CD14-positive monocyte (primary cell): ENCODE results near the gene CD200R1L. TPM values are rescaled to one million over a fixed set of nuclear protein-coding genes. Genes with fewer than 3 reads are reported as not detected.

ENCODE experiments used
- DNase-seq, 3 donors: peaks; one replicate each; pipeline ENCODE4 v3.0.0-alpha.2; 2011 to 2022
- H2AFZ ChIP-seq: 2 replicates; pipeline ENCODE4 v1.6.0; 2012; ENCODE audit warnings: mild to moderate bottlenecking, low read depth, low read length, inconsistent platforms; ENCODE audit not compliant: insufficient read depth, poor library complexity, severe bottlenecking
- H3K27ac ChIP-seq, 2 donors: 1 replicate in 1 of 2; 2 replicates in 1 of 2; pipeline ENCODE4 v1.5.1; 2012 to 2013; ENCODE audit warnings: low read length in 2 of 2, control low read depth in 1 of 2, inconsistent platforms in 1 of 2, low read depth in 1 of 2, mild to moderate bottlenecking in 1 of 2
- H3K27me3 ChIP-seq, 2 donors: one replicate each; pipeline versions ENCODE4 v1.6.0 to v1.6.1; 2011 to 2013; ENCODE audit warnings: low read length in 2 of 2; ENCODE audit not compliant: control insufficient read depth in 2 of 2, insufficient read depth in 2 of 2
- H3K36me3 ChIP-seq, 2 donors: replicated peaks in 1 of 2; 1 replicate in 1 of 2; 2 replicates in 1 of 2; pipeline versions ENCODE4 v1.5.1 to v1.6.1; 2012 to 2013; ENCODE audit warnings: low read length in 2 of 2, control low read depth in 1 of 2, inconsistent platforms in 1 of 2, mild to moderate bottlenecking in 1 of 2; ENCODE audit not compliant: insufficient read depth in 2 of 2, control insufficient read depth in 1 of 2
- H3K4me1 ChIP-seq, 2 donors: 1 replicate in 1 of 2; 2 replicates in 1 of 2; pipeline versions ENCODE4 v1.5.1 to v1.6.1; 2012 to 2013; ENCODE audit warnings: low read length in 2 of 2, control low read depth in 1 of 2, inconsistent platforms in 1 of 2, mild to moderate bottlenecking in 1 of 2, moderate library complexity in 1 of 2; ENCODE audit not compliant: insufficient read depth in 2 of 2, control insufficient read depth in 1 of 2
- H3K4me2 ChIP-seq: replicated peaks from 2 replicates; pipeline ENCODE3; 2012; ENCODE audit warnings: low read length, moderate library complexity, mild to moderate bottlenecking; ENCODE audit not compliant: poor library complexity, severe bottlenecking; ENCODE audit errors: extremely low read depth
- H3K4me3 ChIP-seq, 3 experiments: fragments of 200-600 bp in 1 of 3; sonication (generic) in 1 of 3; replicated peaks in 1 of 3; 1 replicate in 2 of 3; 2 replicates in 1 of 3; pipeline ENCODE4 v1.5.1; 2011 to 2013; ENCODE audit warnings: low read length in 3 of 3, mild to moderate bottlenecking in 3 of 3, control low read depth in 2 of 3, low read depth in 2 of 3, inconsistent platforms in 1 of 3, moderate library complexity in 1 of 3
- H3K79me2 ChIP-seq: 2 replicates; pipeline ENCODE4 v1.6.0; 2012; ENCODE audit warnings: mild to moderate bottlenecking, control low read depth, inconsistent platforms, low read length, moderate library complexity; ENCODE audit not compliant: insufficient read depth
- H3K9ac ChIP-seq: 2 replicates; pipeline ENCODE4 v1.6.0; 2017; ENCODE audit warnings: low read length, mild to moderate bottlenecking; ENCODE audit not compliant: insufficient read depth, poor library complexity, severe bottlenecking
- H3K9me3 ChIP-seq, 2 donors: replicated peaks in 1 of 2; 1 replicate in 1 of 2; 2 replicates in 1 of 2; pipeline versions ENCODE4 v1.5.1 to v1.6.1; 2012 to 2013; ENCODE audit warnings: low read length in 2 of 2, control low read depth in 1 of 2; ENCODE audit not compliant: control insufficient read depth in 1 of 2, insufficient read depth in 1 of 2
- H4K20me1 ChIP-seq: 2 replicates; pipeline ENCODE4 v1.6.0; 2012; ENCODE audit warnings: mild to moderate bottlenecking, low read length, control low read depth, moderate library complexity; ENCODE audit not compliant: insufficient read depth
- H3K27ac Mint-ChIP-seq, 7 donors: one replicate each; pipeline ENCODE4 v1.8.0; 2020; ENCODE audit warnings: mild to moderate bottlenecking in 7 of 7, mixed read lengths in 7 of 7, moderate library complexity in 6 of 7, inconsistent platforms in 2 of 7
- H3K27me3 Mint-ChIP-seq, 3 donors: one replicate each; pipeline ENCODE4 v1.8.0; 2021 to 2022; ENCODE audit warnings: low read depth in 3 of 3, mild to moderate bottlenecking in 3 of 3, mixed read lengths in 3 of 3, moderate library complexity in 3 of 3, inconsistent platforms in 1 of 3
- H3K36me3 Mint-ChIP-seq, 2 donors: one replicate each; pipeline ENCODE4 v1.8.0; 2020; ENCODE audit warnings: mixed read lengths in 2 of 2, inconsistent platforms in 1 of 2, mild to moderate bottlenecking in 1 of 2
- H3K4me1 Mint-ChIP-seq: one replicate; pipeline ENCODE4 v1.8.0; 2020; ENCODE audit warnings: mild to moderate bottlenecking, mixed read lengths
- H3K4me3 Mint-ChIP-seq, 2 donors: one replicate each; pipeline ENCODE4 v1.8.0; 2020; ENCODE audit warnings: mild to moderate bottlenecking in 2 of 2, mixed read lengths in 2 of 2, moderate library complexity in 1 of 2
- H3K9me3 Mint-ChIP-seq, 7 donors: one replicate each; pipeline ENCODE4 v1.8.0; 2020 to 2022; ENCODE audit warnings: mixed read lengths in 7 of 7, mild to moderate bottlenecking in 6 of 7, moderate library complexity in 6 of 7, inconsistent platforms in 2 of 7
- WGBS: methylation state at CpG from one replicate; pipeline ENCODE4 v1.1.5; 2013; ENCODE audit warnings: missing lambda C conversion rate; ENCODE audit not compliant: insufficient coverage; 5-methylcytosine and 5-hydroxymethylcytosine counted together
- intact Hi-C, 2 donors: fragments of 100-400 bp; cut with micrococcal nuclease; formaldehyde crosslinking; loops; one replicate each; pipeline versions ENCODE4 v1.15.0 to v1.15.1; 2023
- polyA plus RNA-seq, 3 donors: library from polyadenylated mRNA; depleted of rRNA in 1 of 3; unstranded in 2 of 3; stranded (reverse) in 1 of 3; fragments of 300-500 nt in 2 of 3; fragments of >200 nt in 1 of 3; fragmentation: Illumina TruSeq in 2 of 3; gene quantifications; 1 replicate in 2 of 3; 2 replicates in 1 of 3; pipeline ENCODE4 v1.2.3, GENCODE V29; 2012 to 2021
- TF ChIP-seq, protein P1 (sequence below): fragments of 200-600 bp; IDR thresholded peaks from one replicate; pipeline ENCODE4 v1.8.0; 2022; ENCODE audit warnings: antibody characterized with exemption, mild to moderate bottlenecking

CD200R1L gene
- polyA plus RNA-seq, 3 donors = not detected

DNA sequence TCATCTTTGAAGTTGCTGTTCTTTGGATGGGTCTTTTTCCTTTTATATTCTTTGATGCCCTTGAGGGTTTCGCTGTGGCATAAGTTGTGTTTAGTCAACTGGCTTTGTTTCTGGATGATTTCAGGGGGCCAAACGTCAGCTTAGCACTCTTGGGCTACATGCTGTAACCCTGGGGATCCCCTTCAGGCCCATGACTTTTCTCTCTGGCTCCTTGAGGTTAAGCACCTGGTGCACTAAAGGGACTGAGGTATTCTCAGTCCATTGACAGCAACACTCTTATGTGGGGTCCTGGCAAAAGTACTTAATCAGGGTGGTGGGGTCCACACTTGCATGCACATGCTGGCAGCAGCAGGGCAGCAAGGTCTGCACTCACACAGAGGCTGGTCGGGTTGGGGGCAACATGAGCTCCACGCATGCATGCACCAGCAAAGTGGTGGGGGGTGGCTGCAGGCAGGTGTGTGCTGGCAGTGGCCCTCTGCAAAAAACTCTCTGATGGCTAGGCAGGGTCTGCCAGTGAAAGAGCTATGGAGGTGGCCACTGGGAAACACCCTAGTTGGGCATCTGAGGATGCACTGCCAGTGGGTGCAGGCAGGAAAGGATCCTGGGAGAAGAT is 38.1 kb upstream of the CD200R1L start:
- Histone ChIP-seq H2AFZ (no peak overlapping the region), H4K20me1 (no peaks in the 10 kb centered on the region), H3K27ac (no peak overlapping the region), H3K27me3 (no peaks in the 10 kb centered on the region), H3K79me2 (no peaks in the 10 kb centered on the region), H3K4me3 (no peak overlapping the region), H3K9me3 (no peaks in the 10 kb centered on the region), H3K4me2 (no peak overlapping the region), H3K36me3 (no peaks in the 10 kb centered on the region), H3K4me1 (no peaks in the 10 kb centered on the region), H3K9ac (no peak overlapping the region)
- 81% methylated on average over 3 of the region's 4 CpGs for WGBS
- Mint-ChIP-seq H3K9me3 (peaks cover 0 to 7% (median 5%) of the 10 kb centered on the region in 7 donors), H3K4me3 (no peak overlapping the region), H3K27me3 (peaks cover 0 to 4% (median 0%) of the 10 kb centered on the region in 3 donors), H3K27ac (no peak overlapping the region), H3K4me1 (peaks cover 1% of the 10 kb centered on the region), H3K36me3 (no peaks in the 10 kb centered on the region)
- intact Hi-C loops = no loop called here
- no peak for DNase-seq
- TF ChIP-seq, protein P1, sequence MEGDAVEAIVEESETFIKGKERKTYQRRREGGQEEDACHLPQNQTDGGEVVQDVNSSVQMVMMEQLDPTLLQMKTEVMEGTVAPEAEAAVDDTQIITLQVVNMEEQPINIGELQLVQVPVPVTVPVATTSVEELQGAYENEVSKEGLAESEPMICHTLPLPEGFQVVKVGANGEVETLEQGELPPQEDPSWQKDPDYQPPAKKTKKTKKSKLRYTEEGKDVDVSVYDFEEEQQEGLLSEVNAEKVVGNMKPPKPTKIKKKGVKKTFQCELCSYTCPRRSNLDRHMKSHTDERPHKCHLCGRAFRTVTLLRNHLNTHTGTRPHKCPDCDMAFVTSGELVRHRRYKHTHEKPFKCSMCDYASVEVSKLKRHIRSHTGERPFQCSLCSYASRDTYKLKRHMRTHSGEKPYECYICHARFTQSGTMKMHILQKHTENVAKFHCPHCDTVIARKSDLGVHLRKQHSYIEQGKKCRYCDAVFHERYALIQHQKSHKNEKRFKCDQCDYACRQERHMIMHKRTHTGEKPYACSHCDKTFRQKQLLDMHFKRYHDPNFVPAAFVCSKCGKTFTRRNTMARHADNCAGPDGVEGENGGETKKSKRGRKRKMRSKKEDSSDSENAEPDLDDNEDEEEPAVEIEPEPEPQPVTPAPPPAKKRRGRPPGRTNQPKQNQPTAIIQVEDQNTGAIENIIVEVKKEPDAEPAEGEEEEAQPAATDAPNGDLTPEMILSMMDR = no peak

DNA sequence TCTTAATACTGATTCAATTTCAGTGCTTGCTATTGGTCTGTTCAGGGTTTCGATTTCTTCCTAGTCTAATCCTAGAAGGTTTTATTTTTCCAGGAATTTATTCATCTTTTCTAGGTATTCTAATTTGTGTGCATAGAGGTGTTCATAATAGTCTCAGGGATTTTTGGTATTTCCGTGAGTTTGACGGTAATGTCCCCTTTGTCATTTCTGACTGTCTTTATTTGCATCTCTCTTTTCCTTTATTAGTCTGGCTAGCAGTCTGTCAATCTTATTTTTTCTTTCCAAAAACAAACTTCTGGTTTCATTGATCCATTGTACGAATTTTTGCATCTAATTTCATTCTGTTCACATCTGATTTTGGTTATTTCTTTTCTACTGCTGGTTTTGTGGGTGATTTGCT is 35.2 kb upstream of the CD200R1L start:
- TF ChIP-seq, protein P1 = no peak
- H3K27me3 ChIP-seq = no peaks in the 10 kb centered on the region
- H3K9me3 ChIP-seq = no peaks in the 10 kb centered on the region
- Mint-ChIP-seq H3K9me3 (peaks cover 0 to 10% (median 3%) of the 10 kb centered on the region in 7 donors), H3K27ac (no peak overlapping the region), H3K4me3 (no peak overlapping the region), H3K4me1 (no peaks in the 10 kb centered on the region), H3K36me3 (no peaks in the 10 kb centered on the region), H3K27me3 (peaks cover 0 to 2% (median 1%) of the 10 kb centered on the region in 3 donors)
- no peak overlapping the region for H3K4me3 ChIP-seq
- no peak for DNase-seq
- no peak overlapping the region for H3K9ac ChIP-seq
- H3K4me1 ChIP-seq = no peaks in the 10 kb centered on the region
- no peaks in the 10 kb centered on the region for H3K79me2 ChIP-seq
- intact Hi-C loops = no loop called here
- H3K4me2 ChIP-seq = no peak overlapping the region
- H4K20me1 ChIP-seq = no peaks in the 10 kb centered on the region
- no CpG with 5 or more reads among the region's 4 CpGs for WGBS
- H3K36me3 ChIP-seq = no peaks in the 10 kb centered on the region
- H3K27ac ChIP-seq = no peak overlapping the region
- H2AFZ ChIP-seq = no peak overlapping the region
